Naive thymus-derived CD8-positive, alpha-beta T cell (primary cell): ENCODE results near the gene GIMAP8. TPM values are rescaled to one million over a fixed set of nuclear protein-coding genes. Genes with fewer than 3 reads are reported as not detected.
A peak's percentile ranks its signal among the peaks of the same experiment; 100 is the strongest.

Experiments used
- ATAC-seq, 2 donors: fragments of 150-1000 bp; cut with Tn5 transposase in 1 of 2; sonication (Bioruptor Pico), chemical (Tn5 transposase) in 1 of 2; 1 replicate in 1 of 2; 2 replicates in 1 of 2; pipeline ENCODE4 v1.10.0; 2021; ENCODE audit warnings: mild to moderate bottlenecking in 2 of 2, moderate library complexity in 2 of 2
- POLR2A ChIA-PET: fragments of 350-600 bp; sonication (Branson Sonifier 250); formaldehyde crosslinking; loops from one replicate; lab custom pipeline; 2021; ENCODE audit warnings: antibody characterized with exemption; lab: Charles Lee
- DNase-seq, 10 donors: peaks; one replicate each; pipeline versions ENCODE4 v3.0.0 to v3.0.0-alpha.2; 2020 to 2022
- H3K27ac Mint-ChIP-seq, 10 donors: one replicate each; pipeline ENCODE4 v1.8.0; 2020 to 2022; ENCODE audit warnings: mild to moderate bottlenecking in 10 of 10, mixed read lengths in 10 of 10, moderate library complexity in 4 of 10, inconsistent platforms in 1 of 10
- H3K27me3 Mint-ChIP-seq, 5 donors: one replicate each; pipeline ENCODE4 v1.8.0; 2021 to 2022; ENCODE audit warnings: mixed read lengths in 5 of 5
- H3K36me3 Mint-ChIP-seq, 3 donors: one replicate each; pipeline ENCODE4 v1.8.0; 2020 to 2022; ENCODE audit warnings: mixed read lengths in 3 of 3, mild to moderate bottlenecking in 2 of 3, inconsistent platforms in 1 of 3
- H3K4me1 Mint-ChIP-seq, 4 donors: one replicate each; pipeline ENCODE4 v1.8.0; 2021 to 2022; ENCODE audit warnings: mixed read lengths in 4 of 4
- H3K4me3 Mint-ChIP-seq, 10 donors: one replicate each; pipeline ENCODE4 v1.8.0; 2020 to 2022; ENCODE audit warnings: mild to moderate bottlenecking in 10 of 10, mixed read lengths in 10 of 10, moderate library complexity in 6 of 10, inconsistent platforms in 1 of 10
- H3K9me3 Mint-ChIP-seq, 9 donors: one replicate each; pipeline ENCODE4 v1.8.0; 2020 to 2022; ENCODE audit warnings: mixed read lengths in 9 of 9, mild to moderate bottlenecking in 3 of 9, inconsistent platforms in 1 of 9, moderate library complexity in 1 of 9
- polyA plus RNA-seq, 3 donors: library from polyadenylated mRNA; unstranded; fragments of 300-500 nt; fragmentation: Illumina TruSeq; gene quantifications; one replicate each; pipeline ENCODE4 v1.2.3, GENCODE V29; 2021
- total RNA-seq, 8 experiments: library from RNA in 2 of 8; stranded (reverse) in 2 of 8; gene quantifications; one replicate each; pipeline ENCODE4 v1.2.3 and lab custom pipeline; 2021 to 2026

GIMAP8 gene
- total and polyA plus RNA-seq, 5 experiments from 2014 or later: 18.9 to 68.0 (median 38.9) TPM

- no peaks in the 10 kb centered on the region for H3K27me3 Mint-ChIP-seq
- no peak overlapping the region for H3K27ac Mint-ChIP-seq
- POLR2A ChIA-PET: interaction anchor here (1.0 to 2.3 kb wide), 2 partner anchors 124 to 304 kb away, joined by 3 to 13 read pairs; partner anchors contain the start of gene GIMAP4
- no peak for ATAC-seq
- peaks cover 0 to 9% (median 3%) of the 10 kb centered on the region in 3 donors for H3K36me3 Mint-ChIP-seq
- H3K4me3 Mint-ChIP-seq: no peak overlapping the region
- peaks cover 0 to 12% (median 8%) of the 10 kb centered on the region in 9 donors for H3K9me3 Mint-ChIP-seq
- H3K4me1 Mint-ChIP-seq: peaks cover 19 to 38% (median 33%) of the 10 kb centered on the region in 4 donors
- DNase-seq: no peak
Measured at GRCh38 chr7:150443793-150444540, 6.5 kb upstream of the GIMAP8 start.

GRCh38 chr7:150444674-150445365 is 5.6 kb upstream of the GIMAP8 start:
- peaks cover 23 to 42% (median 40%) of the 10 kb centered on the region in 4 donors for H3K4me1 Mint-ChIP-seq
- no peak overlapping the region for H3K4me3 Mint-ChIP-seq
- peaks cover 0 to 9% (median 3%) of the 10 kb centered on the region in 3 donors for H3K36me3 Mint-ChIP-seq
- DNase-seq: no peak
- H3K9me3 Mint-ChIP-seq: peaks cover 0 to 12% (median 8%) of the 10 kb centered on the region in 9 donors
- POLR2A ChIA-PET: interaction anchor here (1.1 to 3.3 kb wide), 6 partner anchors 37 to 302 kb away, joined by 3 to 16 read pairs (median 6); partner anchors contain the start of genes GIMAP4, GIMAP6 and GIMAP7
- no peak for ATAC-seq
- peak overlapping the region in 3 of 10 donors; percentile 4 to 48 (median 45) for H3K27ac Mint-ChIP-seq
- H3K27me3 Mint-ChIP-seq: no peaks in the 10 kb centered on the region

GRCh38 chr7:150446288-150446938 is 4.0 kb upstream of the GIMAP8 start:
- H3K9me3 Mint-ChIP-seq: peaks cover 0 to 11% (median 6%) of the 10 kb centered on the region in 9 donors
- POLR2A ChIA-PET: interaction anchor here (0.6 to 8.4 kb wide), 14 partner anchors 35 to 318 kb away, joined by 3 to 433 read pairs (median 4); partner anchors contain the start of genes GIMAP4, GIMAP6 and GIMAP7
- no peak for ATAC-seq
- H3K4me3 Mint-ChIP-seq: peak overlapping the region in 1 of 10 donors; percentile 31
- no peaks in the 10 kb centered on the region for H3K27me3 Mint-ChIP-seq
- peak overlapping the region in 6 of 10 donors; percentile 9 to 77 (median 58) for H3K27ac Mint-ChIP-seq
- peaks cover 0 to 6% (median 3%) of the 10 kb centered on the region in 3 donors for H3K36me3 Mint-ChIP-seq
- DNase-seq: no peak
- H3K4me1 Mint-ChIP-seq: peaks cover 34 to 54% (median 43%) of the 10 kb centered on the region in 4 donors

GRCh38 chr7:150447966-150448788 is 2.3 kb upstream of the GIMAP8 start:
- ATAC-seq (no peak), DNase-seq (no peak)
- Mint-ChIP-seq H3K36me3 (peaks cover under 1 to 6% (median 5%) of the 10 kb centered on the region in 3 donors), H3K4me1 (peaks cover 37 to 61% (median 48%) of the 10 kb centered on the region in 4 donors), H3K4me3 (peak overlapping the region; percentile 95 to 100 (median 99)), H3K9me3 (no peaks in the 10 kb centered on the region), H3K27me3 (no peaks in the 10 kb centered on the region), H3K27ac (peak overlapping the region; percentile 91 to 99 (median 97))
- POLR2A ChIA-PET: interaction anchor here (0.7 to 9.9 kb wide), 25 partner anchors 34 to 308 kb away, joined by 3 to 812 read pairs (median 13); partner anchors contain the start of genes GIMAP1, GIMAP2, GIMAP4 and GIMAP5

- peak; percentile 71 to 93 (median 86) for DNase-seq
- peak overlapping the region; percentile 91 to 99 (median 97) for H3K27ac Mint-ChIP-seq
- no peaks in the 10 kb centered on the region for H3K9me3 Mint-ChIP-seq
- ATAC-seq: peak; percentile 22 to 44
- POLR2A ChIA-PET: interaction anchor here (0.6 to 9.9 kb wide), 31 partner anchors 10 to 310 kb away, joined by 3 to 812 read pairs (median 6); partner anchors contain the start of genes GIMAP1, GIMAP2, GIMAP4 and GIMAP5
- peaks cover 3 to 10% (median 9%) of the 10 kb centered on the region in 3 donors for H3K36me3 Mint-ChIP-seq
- no peaks in the 10 kb centered on the region for H3K27me3 Mint-ChIP-seq
- peaks cover 42 to 67% (median 52%) of the 10 kb centered on the region in 4 donors for H3K4me1 Mint-ChIP-seq
- peak overlapping the region; percentile 95 to 100 (median 99) for H3K4me3 Mint-ChIP-seq
Measured at GRCh38 chr7:150448789-150449147, 1.7 kb upstream of the GIMAP8 start.

GRCh38 chr7:150449206-150449952 is 1.1 kb upstream of the GIMAP8 start:
- peaks cover 9 to 15% (median 10%) of the 10 kb centered on the region in 3 donors for H3K36me3 Mint-ChIP-seq
- peak overlapping the region; percentile 95 to 100 (median 99) for H3K4me3 Mint-ChIP-seq
- peaks cover 0 to 5% (median 0%) of the 10 kb centered on the region in 9 donors for H3K9me3 Mint-ChIP-seq
- no peaks in the 10 kb centered on the region for H3K27me3 Mint-ChIP-seq
- POLR2A ChIA-PET: interaction anchor here (0.6 to 9.9 kb wide), 39 partner anchors 10 to 384 kb away, joined by 3 to 812 read pairs (median 5); partner anchors contain the start of genes GIMAP1, GIMAP2, GIMAP4 and GIMAP5
- H3K4me1 Mint-ChIP-seq: peaks cover 48 to 73% (median 58%) of the 10 kb centered on the region in 4 donors
- ATAC-seq (peak in 1 of 2 donors; percentile 5), DNase-seq (peak in 3 of 10 donors; percentile 16 to 24 (median 21))
- H3K27ac Mint-ChIP-seq: peak overlapping the region; percentile 91 to 99 (median 97)

GRCh38 chr7:150451097-150451793 is 815 bp downstream of the GIMAP8 start:
- ATAC-seq (peak; percentile 53 to 64), DNase-seq (peak; percentile 46 to 85 (median 66))
- Mint-ChIP-seq H3K27me3 (no peaks in the 10 kb centered on the region), H3K4me3 (peak overlapping the region; percentile 95 to 100 (median 99)), H3K36me3 (peaks cover 22 to 33% (median 28%) of the 10 kb centered on the region in 3 donors), H3K9me3 (peaks cover 0 to 22% (median 4%) of the 10 kb centered on the region in 9 donors), H3K4me1 (peaks cover 50 to 83% (median 70%) of the 10 kb centered on the region in 4 donors), H3K27ac (peak overlapping the region; percentile 91 to 99 (median 97))
- POLR2A ChIA-PET: interaction anchor here (0.7 to 9.9 kb wide), 46 partner anchors 10 to 305 kb away, joined by 3 to 812 read pairs (median 6); partner anchors contain the start of genes GIMAP1, GIMAP2, GIMAP4 and GIMAP5

GRCh38 chr7:150451833-150452461 is 1.5 kb downstream of the GIMAP8 start:
- Mint-ChIP-seq H3K4me3 (peak overlapping the region; percentile 95 to 100 (median 99)), H3K36me3 (peaks cover 26 to 40% (median 32%) of the 10 kb centered on the region in 3 donors), H3K4me1 (peaks cover 48 to 80% (median 69%) of the 10 kb centered on the region in 4 donors), H3K27me3 (no peaks in the 10 kb centered on the region), H3K27ac (peak overlapping the region; percentile 91 to 99 (median 97)), H3K9me3 (peaks cover 0 to 29% (median 10%) of the 10 kb centered on the region in 9 donors)
- POLR2A ChIA-PET: interaction anchor here (0.7 to 9.9 kb wide), 40 partner anchors 10 to 304 kb away, joined by 3 to 812 read pairs (median 6); partner anchors contain the start of genes GIMAP1, GIMAP2, GIMAP4 and GIMAP5
- DNase-seq (peak in 6 of 10 donors; percentile 17 to 39 (median 27)), ATAC-seq (peak; percentile 2 to 6)

- Mint-ChIP-seq H3K4me3 (peak overlapping the region; percentile 88 to 99 (median 94)), H3K27me3 (no peaks in the 10 kb centered on the region), H3K27ac (peak overlapping the region; percentile 91 to 98 (median 93)), H3K9me3 (peaks cover 0 to 37% (median 10%) of the 10 kb centered on the region in 9 donors), H3K36me3 (peaks cover 32 to 53% (median 38%) of the 10 kb centered on the region in 3 donors), H3K4me1 (peaks cover 49 to 86% (median 75%) of the 10 kb centered on the region in 4 donors)
- ATAC-seq: peak in 1 of 2 donors; percentile 10
- POLR2A ChIA-PET: interaction anchor here (0.9 to 9.9 kb wide), 17 partner anchors 9 to 303 kb away, joined by 3 to 812 read pairs (median 101); partner anchors contain the start of genes GIMAP1, GIMAP2, GIMAP4 and GIMAP5
- peak in 6 of 10 donors; percentile 18 to 36 (median 28) for DNase-seq
Measured at GRCh38 chr7:150453181-150453580, 2.8 kb downstream of the GIMAP8 start.
